HT-29 (cell line): ENCODE data around the gene ZHX3. TPM values are rescaled to one million over a fixed set of nuclear protein-coding genes. Genes with fewer than 3 reads are reported as not detected.

ENCODE experiments used
- DNase-seq: peaks from one replicate; pipeline ENCODE4 v3.0.0-alpha.2; 2015; ENCODE audit warnings: low spot score
- total RNA-seq: library from RNA; depleted of rRNA; stranded (reverse); fragments of >200 nt; shearing (Covaris generic); gene quantifications from 2 replicates; pipeline ENCODE4 v1.2.3, GENCODE V29; 2014

ZHX3 gene
- total RNA-seq, 1 experiment from 2014 or later: 7.0 TPM

DNA sequence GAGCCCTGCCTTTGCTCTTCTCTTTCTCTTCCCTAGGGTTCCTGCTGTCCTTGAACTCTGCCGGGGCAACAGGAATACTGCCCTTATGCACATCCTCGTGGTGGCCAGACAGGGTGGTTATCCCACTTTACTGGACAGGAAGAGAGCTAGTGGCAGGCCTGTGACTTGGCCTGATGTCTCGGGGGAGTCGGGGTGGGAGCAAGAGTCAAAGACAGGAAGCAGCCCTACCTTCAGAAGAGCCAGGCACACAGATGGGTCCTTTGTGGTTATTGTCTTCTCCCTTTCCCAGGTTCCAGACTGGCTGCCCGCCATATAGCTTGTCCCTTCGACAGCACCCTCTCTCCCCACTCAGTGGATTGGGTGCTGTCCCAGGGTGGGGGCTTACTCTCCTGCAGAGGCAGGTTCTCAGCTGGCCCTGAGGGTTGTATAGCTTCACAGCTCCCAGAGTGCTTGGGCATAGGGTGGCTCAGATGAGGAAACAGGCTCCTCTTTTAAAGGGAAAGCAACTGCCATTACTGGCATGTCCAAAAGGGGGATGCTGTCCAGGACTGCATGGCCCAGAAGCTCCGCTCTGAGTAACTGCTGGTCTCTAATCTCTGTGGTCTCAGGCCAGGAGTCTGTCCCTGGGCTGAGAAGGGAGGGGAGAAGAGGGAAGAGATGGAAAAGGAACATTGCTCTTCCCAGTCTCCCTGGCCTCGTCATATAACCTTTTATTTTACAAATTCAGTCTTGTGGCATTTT is 162.9 kb downstream of the ZHX3 start:
- DNase-seq: no peak

GRCh38 chr20:41152108-41152757 is 165.3 kb downstream of the ZHX3 start:
- DNase-seq: no peak

DNA sequence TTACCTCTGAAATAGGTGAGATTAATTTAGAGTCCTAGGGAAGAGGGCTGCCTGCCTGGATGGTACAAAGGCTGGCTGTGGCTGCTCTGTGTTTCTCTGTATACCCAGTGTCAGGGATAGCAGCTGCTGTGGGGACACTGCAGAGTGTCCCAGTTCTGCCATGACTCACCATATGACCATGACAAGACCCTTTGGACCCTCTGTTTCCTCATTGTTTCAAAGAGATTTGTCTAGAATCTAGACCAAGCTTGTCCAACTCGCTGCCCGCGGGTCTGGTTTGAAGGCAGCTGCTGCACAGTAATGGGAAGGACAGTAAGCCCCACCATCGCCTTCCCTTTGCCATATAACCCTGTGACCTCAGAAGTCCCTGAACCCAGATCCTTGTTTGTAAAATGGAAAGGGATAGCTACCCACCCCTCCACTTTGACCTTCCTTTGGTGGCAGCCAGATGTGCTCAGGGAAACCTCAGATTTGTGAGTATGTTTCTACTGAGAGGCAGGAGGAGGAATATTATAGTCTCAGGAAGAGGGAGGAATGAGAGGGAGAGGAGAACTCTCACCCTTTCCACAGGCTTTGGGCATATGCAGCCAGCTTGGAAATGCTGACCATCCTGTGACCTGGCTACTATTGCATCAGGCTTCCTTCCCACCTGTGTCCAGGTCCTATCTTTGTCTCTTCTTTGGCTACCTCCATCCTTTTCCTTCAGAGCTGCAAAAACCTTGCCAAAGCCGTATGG is 166.2 kb downstream of the ZHX3 start:
- no peak for DNase-seq

DNA sequence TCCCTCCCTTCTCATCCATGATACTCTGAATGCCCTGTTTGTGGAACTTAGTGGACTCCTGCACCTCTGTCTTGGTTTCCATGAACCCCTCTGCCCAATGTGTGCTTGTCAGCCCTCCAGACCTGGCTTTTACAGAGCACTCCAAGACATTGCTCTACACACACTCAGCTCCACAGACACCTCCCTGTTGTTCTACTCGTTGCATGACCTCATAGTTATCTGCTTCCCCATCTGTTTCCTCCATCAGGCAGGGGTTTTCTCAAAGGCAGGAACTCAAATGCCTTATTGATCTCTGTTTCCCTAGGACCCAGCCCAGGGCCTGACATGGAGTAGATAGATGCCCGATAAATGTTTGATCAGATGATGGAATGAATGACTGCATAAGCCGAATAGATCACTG is 166.9 kb downstream of the ZHX3 start:
- no peak for DNase-seq

DNA sequence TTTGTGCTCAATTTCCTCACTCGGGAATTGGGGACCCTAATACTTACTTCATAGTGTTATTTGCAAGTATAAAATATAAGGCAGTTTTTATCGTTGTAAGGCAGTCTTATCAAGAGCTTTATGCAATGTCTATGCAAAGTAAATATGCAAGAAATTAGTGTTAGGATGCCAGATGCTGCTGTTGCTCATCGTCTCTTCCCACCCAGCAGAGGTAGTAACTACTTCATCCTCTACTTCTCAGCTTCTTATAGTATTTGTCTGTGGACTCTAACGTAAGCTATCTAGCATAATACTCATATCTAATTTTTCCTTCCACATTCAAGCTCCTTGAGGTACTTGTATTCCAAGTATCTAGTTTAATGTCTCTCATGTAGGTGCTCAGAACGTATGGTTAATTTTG is 168.6 kb downstream of the ZHX3 start:
- DNase-seq: no peak

GRCh38 chr20:41147767-41148191 is 169.8 kb downstream of the ZHX3 start:
- no peak for DNase-seq

GRCh38 chr20:41145821-41146620 is 171.5 kb downstream of the ZHX3 start:
- no peak for DNase-seq

- no peak for DNase-seq
Measured at GRCh38 chr20:41145317-41145716, 172.2 kb downstream of the ZHX3 start.

GRCh38 chr20:41143354-41143753 is 174.2 kb downstream of the ZHX3 start:
- DNase-seq: no peak

GRCh38 chr20:41142919-41143318 is 174.6 kb downstream of the ZHX3 start:
- no peak for DNase-seq

GRCh38 chr20:41142245-41142644 is 175.3 kb downstream of the ZHX3 start:
- no peak for DNase-seq

DNA sequence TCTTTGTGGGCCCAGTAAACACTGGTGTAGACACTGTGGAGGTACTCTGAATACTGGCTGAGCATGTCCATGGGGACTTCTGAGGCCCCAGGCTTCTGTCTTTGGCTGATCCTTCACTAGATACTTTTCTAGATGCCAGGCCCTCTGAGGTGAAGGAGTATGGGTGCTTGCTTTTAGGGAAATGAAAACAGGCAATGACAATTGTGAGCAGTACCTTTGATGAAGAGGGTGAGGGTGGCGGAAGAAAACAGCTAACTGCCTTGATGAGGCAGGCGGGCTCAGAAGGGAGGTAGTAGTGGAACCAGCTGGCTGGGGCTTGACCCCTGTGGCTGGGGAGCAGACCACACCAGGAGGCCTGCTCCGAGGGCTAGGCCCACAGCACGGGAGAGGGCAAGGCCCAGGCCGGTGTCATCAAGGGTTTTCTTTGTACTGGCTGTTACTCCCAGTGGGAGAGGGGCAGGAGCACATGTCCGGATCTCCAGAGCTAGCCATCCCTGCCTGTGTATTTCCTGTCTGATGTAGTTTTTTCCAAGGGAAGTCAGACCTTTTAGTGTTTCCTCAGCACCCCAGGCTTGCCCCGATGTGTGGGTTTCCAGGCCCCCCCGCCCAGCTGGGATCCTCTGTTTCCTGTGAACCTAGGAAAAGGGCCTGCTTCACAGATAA is 176.2 kb downstream of the ZHX3 start:
- no peak for DNase-seq

DNA sequence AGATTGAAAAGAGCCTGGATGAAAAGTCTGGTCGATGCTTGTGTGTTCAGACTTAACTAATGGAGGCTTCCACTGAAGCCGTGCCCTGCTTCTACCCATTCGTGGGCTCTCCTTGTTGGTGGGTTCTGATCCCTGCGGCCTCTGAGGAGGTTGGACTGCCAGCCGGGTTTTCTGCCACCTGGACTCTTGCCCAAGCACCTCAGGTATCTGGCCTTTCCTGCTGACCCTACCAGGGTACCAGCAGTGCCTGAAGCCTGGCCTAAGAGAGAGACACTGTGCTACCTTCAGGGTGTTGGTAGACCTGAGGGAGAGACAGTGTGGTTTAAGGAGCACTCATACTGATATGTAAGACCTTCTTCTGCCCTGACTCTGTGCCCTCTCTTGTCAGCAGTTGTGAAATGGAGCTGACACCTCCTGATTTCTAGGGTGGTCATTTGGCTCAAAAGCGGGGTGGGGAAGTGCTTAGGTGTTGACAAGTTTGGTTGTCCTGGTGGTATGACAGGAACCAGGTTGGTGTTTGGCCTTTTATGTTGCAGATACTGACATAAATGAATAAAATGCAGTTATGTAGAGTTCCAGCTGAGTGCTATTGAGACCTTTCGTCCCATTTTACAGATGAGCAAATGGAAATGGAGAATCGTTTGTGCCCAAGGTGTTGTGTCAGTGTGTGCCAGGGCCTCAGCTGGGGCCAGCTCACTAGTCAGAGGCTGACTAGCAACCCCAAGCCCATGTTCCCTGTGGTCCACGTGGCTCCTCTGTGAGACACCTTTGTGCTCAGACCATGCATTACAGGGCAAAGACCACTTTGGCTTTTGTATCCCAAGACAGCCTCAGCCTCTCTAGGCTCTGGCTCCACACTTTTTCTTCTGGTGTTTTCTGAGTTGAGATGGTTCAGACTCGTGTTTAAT is 177.1 kb downstream of the ZHX3 start:
- DNase-seq: no peak

DNA sequence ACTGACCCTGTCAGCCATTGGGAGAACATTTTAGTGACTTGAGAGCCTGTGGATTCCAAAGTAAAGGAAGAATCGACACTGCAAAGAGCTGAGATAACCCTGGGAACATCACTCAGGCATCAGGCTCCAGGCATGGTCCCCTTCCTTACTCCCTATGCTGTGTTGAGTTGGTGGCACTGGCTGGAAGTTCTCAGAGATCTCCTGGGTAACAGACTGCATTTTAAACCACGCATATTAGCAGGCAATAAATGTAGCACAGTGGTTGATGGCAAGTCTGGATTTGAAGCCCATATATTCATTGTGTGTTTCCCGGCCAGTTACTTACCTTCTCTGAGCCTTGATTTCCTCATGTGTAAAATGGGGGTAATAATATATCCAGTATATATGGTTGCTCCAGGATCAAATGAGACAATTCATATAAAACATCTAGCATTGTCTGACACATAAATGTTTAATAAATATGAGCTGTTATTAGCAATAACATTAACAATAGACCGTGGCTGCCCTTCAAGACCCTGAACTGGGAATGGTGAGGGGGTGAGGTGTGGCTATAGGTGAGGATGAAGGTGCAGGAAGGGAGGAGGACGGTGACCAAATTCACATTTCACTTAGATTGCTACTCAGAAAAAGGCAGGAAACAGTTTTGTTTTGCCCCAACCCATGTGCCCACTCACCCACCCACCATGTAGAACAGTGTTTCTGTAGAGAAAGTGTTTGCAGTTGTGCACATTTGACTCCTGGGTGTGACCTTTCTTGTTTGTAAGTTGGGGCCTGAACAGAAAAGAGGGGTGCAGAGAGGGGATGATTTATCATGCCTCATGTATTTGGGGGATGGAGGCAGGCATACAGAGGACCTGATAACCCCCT is 178.1 kb downstream of the ZHX3 start:
- no peak for DNase-seq

DNA sequence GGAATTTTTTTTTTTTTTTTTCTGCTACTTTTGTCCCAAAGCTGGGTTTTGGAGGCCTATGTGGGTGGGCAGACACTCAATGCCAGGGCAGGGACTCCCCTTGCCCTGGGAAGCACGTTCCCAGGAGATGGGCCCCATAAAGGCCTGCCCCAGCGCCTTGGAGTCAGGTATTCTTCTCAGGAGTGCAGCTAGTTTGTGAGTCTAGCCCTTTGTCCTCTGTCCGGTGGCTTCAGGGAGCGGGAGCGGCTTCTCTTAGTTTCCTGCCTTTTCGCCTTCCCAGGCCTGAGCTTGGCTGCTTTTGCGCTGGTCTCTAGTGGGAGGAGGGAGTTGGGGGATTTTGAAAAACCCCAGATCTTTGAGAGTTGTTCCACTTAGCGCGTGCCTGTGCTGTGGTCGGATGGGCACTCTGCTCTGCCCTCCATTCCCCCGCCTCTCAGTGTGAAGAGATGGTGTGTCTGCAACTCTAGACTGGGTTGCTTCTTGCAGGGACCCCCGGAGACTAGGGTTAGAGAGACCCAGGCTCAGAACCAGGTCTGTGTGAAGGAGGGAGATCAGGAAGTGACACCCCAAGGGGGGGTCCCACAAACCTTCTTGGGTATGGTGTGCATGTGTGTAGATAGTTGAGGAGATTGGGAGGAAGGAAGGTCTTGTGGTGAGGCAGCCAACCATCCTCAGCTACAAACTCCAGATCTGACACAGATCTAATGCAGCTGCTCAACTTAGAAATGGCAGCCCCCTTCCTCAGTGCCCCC is 178.9 kb downstream of the ZHX3 start:
- DNase-seq: no peak

DNA sequence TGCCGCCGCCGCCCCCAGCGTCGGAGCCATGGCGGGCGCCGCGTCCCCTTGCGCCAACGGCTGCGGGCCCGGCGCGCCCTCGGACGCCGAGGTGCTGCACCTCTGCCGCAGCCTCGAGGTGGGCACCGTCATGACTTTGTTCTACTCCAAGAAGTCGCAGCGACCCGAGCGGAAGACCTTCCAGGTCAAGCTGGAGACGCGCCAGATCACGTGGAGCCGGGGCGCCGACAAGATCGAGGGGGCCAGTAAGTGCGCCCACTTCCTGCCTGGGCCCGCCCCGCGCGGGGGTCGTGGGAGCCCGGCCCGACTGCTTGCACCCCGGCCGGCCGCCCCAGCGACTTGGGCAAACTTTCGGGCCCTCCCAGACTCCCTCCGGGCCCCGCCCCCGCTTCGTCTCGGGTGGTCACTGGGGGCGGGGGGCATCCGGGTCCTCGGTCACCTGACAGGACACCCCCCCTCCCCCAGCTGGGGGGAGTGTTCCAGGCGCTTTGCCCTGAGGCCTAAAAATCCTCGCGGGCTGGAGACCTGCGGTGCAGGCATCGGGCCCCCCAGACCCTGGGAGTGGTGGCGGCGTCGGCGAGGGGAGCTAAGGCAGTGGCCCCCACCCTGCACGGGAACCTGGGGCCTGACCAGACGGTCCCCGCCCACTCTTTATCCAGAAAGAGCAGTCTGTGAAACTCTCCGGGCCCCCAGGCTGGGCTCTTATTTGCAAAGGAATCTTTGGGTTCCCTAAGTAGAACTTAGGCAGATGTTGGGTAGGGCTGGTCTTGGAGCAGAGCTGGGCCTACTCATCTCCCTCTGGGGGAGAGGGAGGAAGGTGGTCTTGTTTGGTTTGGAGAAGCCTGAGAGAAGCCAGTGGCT is 179.7 kb downstream of the ZHX3 start:
- DNase-seq: peak; percentile 32
